ENCODE data around the gene PPAN. TPM values are rescaled to one million over a fixed set of nuclear protein-coding genes. Genes with fewer than 3 reads are reported as not detected.

PPAN gene, protein sequence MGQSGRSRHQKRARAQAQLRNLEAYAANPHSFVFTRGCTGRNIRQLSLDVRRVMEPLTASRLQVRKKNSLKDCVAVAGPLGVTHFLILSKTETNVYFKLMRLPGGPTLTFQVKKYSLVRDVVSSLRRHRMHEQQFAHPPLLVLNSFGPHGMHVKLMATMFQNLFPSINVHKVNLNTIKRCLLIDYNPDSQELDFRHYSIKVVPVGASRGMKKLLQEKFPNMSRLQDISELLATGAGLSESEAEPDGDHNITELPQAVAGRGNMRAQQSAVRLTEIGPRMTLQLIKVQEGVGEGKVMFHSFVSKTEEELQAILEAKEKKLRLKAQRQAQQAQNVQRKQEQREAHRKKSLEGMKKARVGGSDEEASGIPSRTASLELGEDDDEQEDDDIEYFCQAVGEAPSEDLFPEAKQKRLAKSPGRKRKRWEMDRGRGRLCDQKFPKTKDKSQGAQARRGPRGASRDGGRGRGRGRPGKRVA
- total RNA-seq: 10 to 100 TPM; 38.7 to 61.3 (median 52.9) TPM

DNA sequence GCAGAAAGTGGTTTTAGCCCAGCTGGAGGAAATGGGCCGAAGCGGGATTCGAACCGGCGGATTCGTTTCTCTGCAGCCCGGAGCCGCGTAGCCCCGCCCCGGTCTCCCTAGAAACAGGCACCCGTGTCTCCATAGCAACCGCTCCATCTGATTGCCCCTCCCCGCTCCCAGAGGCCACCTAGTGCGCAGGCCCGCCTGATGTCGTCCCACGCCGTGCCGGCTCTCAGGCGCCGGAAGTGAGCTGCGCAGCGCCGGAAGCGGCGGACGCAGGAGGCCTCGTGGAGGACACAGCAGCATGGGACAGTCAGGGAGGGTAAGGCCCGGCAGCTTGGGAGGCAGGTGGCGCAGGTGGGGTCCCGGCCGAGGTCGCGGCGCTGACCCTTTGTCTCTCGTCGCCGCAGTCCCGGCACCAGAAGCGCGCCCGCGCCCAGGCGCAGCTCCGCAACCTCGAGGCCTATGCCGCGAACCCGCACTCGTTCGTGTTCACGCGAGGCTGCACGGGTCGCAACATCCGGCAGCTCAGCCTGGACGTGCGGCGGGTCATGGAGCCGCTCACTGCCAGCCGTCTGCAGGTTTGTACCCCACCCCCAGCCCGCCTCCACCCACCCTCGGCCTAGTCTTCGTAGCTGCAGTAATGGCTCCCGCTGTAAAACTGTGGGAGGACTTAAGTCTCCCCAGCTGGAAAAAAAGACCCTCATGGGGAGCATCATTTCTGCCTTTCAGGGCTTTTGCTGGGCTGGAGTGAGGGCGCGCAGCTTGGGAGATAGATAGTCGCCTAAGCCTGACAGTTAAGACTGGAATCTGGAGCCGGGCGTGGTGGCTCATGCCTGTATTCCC, at the start of gene PPAN:
PPAN (plus strand) TSS at position 263 of the 837 bp plus-strand sequence; CDS start at position 296, 33 bp downstream.
- H3K4me3 ChIP-seq (ENCODE audit: low read depth, poor library complexity, severe bottlenecking): peak within 1 kb of the TSS; percentile 58
- intact Hi-C loops (cut with DNase I; ENCODE audit: low total_unique reads): no loop called here
- WGBS, 2 donors: 3 to 11% methylated on average over 6 to 39 of the region's 71 CpGs
- DNase-seq (ENCODE audit: low spot score in 2 of 2): peak; percentile 97 to 99
- no peak for TF ChIP-seq POLR2A (IDR thresholded peaks at IDR 0.05)
- TF ChIP-seq, protein P1, sequence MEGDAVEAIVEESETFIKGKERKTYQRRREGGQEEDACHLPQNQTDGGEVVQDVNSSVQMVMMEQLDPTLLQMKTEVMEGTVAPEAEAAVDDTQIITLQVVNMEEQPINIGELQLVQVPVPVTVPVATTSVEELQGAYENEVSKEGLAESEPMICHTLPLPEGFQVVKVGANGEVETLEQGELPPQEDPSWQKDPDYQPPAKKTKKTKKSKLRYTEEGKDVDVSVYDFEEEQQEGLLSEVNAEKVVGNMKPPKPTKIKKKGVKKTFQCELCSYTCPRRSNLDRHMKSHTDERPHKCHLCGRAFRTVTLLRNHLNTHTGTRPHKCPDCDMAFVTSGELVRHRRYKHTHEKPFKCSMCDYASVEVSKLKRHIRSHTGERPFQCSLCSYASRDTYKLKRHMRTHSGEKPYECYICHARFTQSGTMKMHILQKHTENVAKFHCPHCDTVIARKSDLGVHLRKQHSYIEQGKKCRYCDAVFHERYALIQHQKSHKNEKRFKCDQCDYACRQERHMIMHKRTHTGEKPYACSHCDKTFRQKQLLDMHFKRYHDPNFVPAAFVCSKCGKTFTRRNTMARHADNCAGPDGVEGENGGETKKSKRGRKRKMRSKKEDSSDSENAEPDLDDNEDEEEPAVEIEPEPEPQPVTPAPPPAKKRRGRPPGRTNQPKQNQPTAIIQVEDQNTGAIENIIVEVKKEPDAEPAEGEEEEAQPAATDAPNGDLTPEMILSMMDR (IDR thresholded peaks at IDR 0.05): no peak

DNA sequence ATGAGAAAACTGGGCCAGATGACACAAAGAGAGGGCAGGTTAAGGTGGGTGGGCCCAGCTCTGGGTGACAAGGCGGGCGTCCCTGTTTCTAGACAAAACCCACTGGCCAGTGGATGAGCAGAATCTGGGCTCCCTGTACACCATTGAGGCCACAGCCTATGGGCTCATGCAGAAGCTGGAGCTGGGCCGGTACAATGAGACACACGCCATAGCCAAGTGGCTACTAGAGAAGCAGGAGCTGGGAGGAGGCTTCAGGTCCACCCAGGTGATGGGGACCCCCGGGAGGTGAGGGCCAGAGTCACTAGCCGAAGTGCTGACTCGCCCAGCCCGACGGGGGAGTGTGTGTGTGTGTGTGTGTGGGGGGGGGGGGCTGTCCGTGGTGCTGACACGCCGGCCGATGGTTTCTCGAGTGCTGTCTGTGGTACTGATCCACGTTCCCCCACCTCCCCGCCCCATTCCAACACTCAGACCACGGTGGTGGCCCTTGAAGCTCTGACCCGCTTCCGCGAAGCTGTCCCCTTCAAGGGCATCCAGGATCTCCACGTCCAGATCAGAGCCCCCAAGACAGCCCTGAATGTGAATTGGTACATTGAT, 44.3 kb upstream of the PPAN start:
- H3K4me3 ChIP-seq (ENCODE audit: low read depth, poor library complexity, severe bottlenecking): no peak overlapping the region
- DNase-seq (ENCODE audit: low spot score in 2 of 2): no peak
- WGBS, 2 donors: 20 to 36% methylated on average over 11 to 19 of the region's 21 CpGs
- TF ChIP-seq POLR2A (IDR thresholded peaks at IDR 0.05): no peak
- intact Hi-C loops (cut with DNase I; ENCODE audit: low total_unique reads): no loop called here

DNA sequence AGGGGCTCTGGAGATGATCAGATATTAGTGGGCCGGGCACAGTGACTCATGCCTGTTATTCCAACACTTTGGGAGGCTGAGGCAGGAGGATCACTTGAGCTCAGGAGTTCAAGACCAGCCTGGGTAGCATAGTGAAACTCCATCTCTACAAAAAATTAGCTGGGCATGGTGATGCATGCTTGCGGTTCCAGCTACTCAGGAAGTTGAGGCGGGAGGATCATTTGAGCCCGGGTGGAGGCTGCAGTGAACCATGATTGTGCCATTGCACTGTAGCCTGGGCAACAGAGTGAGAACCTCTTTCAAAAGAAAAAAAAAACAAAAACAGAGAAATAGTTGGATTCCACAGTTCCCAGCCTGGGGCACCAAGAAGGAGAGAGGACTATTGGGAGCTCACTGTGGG, 38.0 kb upstream of the PPAN start:
- TF ChIP-seq, protein P1 (IDR thresholded peaks at IDR 0.05): no peak
- no peak for TF ChIP-seq POLR2A (IDR thresholded peaks at IDR 0.05)
- H3K4me3 ChIP-seq (ENCODE audit: low read depth, poor library complexity, severe bottlenecking): no peak overlapping the region
- intact Hi-C loops (cut with DNase I; ENCODE audit: low total_unique reads): no loop called here

DNA sequence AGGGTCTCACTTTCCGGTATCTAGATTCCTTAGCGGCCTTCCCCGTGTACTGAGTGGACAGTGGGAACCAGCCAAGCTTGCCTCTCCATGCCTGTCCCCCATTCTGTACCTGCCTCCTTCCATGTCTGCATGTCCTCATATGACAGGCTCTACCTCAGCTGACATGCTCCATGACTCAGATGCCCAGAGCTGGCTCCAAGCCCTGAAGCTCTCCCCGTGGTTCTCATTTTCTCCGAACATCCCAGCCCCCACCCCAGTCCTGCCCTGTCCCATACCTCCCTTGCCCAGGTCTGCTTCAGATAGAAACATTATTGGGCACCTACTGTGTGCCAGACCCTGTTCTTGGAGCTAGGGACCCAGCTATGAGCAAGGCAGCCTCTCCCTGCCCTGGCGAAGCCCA, 37.1 kb upstream of the PPAN start:
- no peak for DNase-seq (ENCODE audit: low spot score in 2 of 2)
- H3K4me3 ChIP-seq (ENCODE audit: low read depth, poor library complexity, severe bottlenecking): no peak overlapping the region
- intact Hi-C loops (cut with DNase I; ENCODE audit: low total_unique reads): no loop called here
- 63 to 71% methylated on average over 6 of the region's 6 CpGs for WGBS, 2 donors
- TF ChIP-seq POLR2A (IDR thresholded peaks at IDR 0.05): no peak
- TF ChIP-seq, protein P1 (IDR thresholded peaks at IDR 0.05): no peak

More for the DNA sequence above, 38.0 kb upstream of the PPAN start:
- DNase-seq (ENCODE audit: low spot score in 2 of 2): no peak
- 59 to 61% methylated on average over 4 of the region's 4 CpGs for WGBS, 2 donors

DNA sequence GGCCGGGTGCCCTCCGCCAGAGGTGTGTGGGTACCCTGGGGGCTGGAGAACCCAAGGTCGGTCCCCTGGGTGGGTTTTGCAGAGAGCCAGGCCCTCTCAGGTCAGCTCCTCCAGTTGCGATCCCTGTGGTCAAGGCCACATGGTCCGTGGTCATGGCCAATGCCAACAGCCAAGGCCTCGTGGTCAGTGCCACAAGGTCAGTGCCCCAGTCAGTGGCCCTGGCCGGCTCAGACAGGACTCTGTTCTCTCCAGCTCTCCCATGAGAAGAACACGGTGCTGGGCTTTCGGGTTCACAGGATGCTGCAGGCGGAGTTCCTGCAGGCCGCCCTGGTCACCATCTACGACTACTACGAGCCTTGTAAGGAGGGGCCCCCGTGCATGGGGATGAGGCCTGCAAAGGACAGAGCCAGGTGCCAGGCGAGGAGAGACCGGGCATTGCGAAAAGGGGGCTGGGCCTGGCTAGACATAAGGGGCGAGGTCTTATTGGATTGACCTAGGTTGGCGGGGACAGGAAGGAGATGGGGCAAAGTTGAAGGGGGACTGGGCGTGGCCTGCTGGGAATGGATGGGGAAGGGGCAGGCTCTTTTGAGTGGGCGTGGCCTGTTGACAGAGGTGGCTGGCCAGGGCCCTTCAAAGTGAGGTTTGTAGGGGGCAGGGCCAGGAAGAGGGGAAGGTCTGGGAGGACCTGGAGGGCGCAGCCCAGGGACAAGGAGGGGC, 35.3 kb upstream of the PPAN start:
- TF ChIP-seq, protein P1 (IDR thresholded peaks at IDR 0.05): no peak
- TF ChIP-seq POLR2A (IDR thresholded peaks at IDR 0.05): no peak
- intact Hi-C loops (cut with DNase I; ENCODE audit: low total_unique reads): no loop called here
- no peak for DNase-seq (ENCODE audit: low spot score in 2 of 2)
- H3K4me3 ChIP-seq (ENCODE audit: low read depth, poor library complexity, severe bottlenecking): no peak overlapping the region
- 76 to 82% methylated on average over 21 to 22 of the region's 22 CpGs for WGBS, 2 donors

Measured in lower leg skin (tissue), 4 donors.